ENCODE results near the gene LHFPL3. TPM values are rescaled to one million over a fixed set of nuclear protein-coding genes. Genes with fewer than 3 reads are reported as not detected.

Gene LHFPL3
- total RNA-seq, 1 experiment from 2014 or later, result not detected

- no peaks in the 10 kb centered on the region for H4K20me1 ChIP-seq (ENCODE audit: control insufficient read depth, insufficient read depth, insufficient read length)
- no peak overlapping the region for H4K5ac ChIP-seq (ENCODE audit: insufficient read length, low read depth, low read length)
- H3T11ph ChIP-seq (ENCODE audit: low read length), result no peak overlapping the region
- Mint-ChIP-seq H3K36me3 (ENCODE audit: insufficient read depth in 1 of 3, low read depth in 3 of 3) (no peaks in the 10 kb centered on the region; a peak in 1 of 7 replicates), H3K4me3 (no peak overlapping the region), H3K4me1 (peaks cover 2% of the 10 kb centered on the region in 2 experiments; a peak in 2 of 4 replicates), H3K9me3 (no peaks in the 10 kb centered on the region), H3K27ac (no peak overlapping the region), H3K27me3 (ENCODE audit: low read depth) (no peaks in the 10 kb centered on the region; the same call in 1 of the 2 replicates)
- no peaks in the 10 kb centered on the region for H3K27me3 ChIP-seq (ENCODE audit: insufficient read depth, low read length)
- no peak for TF ChIP-seq CTCF (conservative IDR thresholded peaks at IDR 0.05)
- no peak overlapping the region for H2BK20ac ChIP-seq (ENCODE audit: low read depth, low read length, poor library complexity, severe bottlenecking)
- no peaks in the 10 kb centered on the region for H3K4me1 ChIP-seq (ENCODE audit: insufficient read depth, low read length)
- no peaks in the 10 kb centered on the region for H3K23me2 ChIP-seq (ENCODE audit: insufficient read length, low read depth, low read length, poor library complexity, severe bottlenecking)
- no peak overlapping the region for H3K27ac ChIP-seq (ENCODE audit: insufficient read length, low read depth, low read length)
- H3K18ac ChIP-seq (ENCODE audit: insufficient read length, low read depth, low read length), result no peak overlapping the region
- WGBS (ENCODE audit: extremely low coverage, insufficient read length, low lambda C conversion rate), result no CpG with 5 or more reads among the region's 1 CpG
- H3K56ac ChIP-seq (ENCODE audit: insufficient read length, low read depth, low read length), result no peak overlapping the region
- H3K9me3 ChIP-seq (ENCODE audit: control insufficient read depth, low read depth, low read length), result no peaks in the 10 kb centered on the region
- no peak overlapping the region for H2BK15ac ChIP-seq (ENCODE audit: low read depth, low read length)
- no peak overlapping the region for H3K14ac ChIP-seq (ENCODE audit: insufficient read depth, low read length)
- H3K79me2 ChIP-seq (ENCODE audit: insufficient read depth, low read length), result no peaks in the 10 kb centered on the region
- H3K4ac ChIP-seq (ENCODE audit: low read depth, low read length), result no peak overlapping the region
- no peak overlapping the region for H3K9ac ChIP-seq (ENCODE audit: extremely low read depth, insufficient read length, low read length)
- H3K79me1 ChIP-seq (ENCODE audit: insufficient read depth, low read depth, low read length, poor library complexity, severe bottlenecking), result no peaks in the 10 kb centered on the region
- no peak overlapping the region for H2AK5ac ChIP-seq (ENCODE audit: insufficient read length, low read length)
- H4K91ac ChIP-seq (ENCODE audit: insufficient read length, low read depth, low read length), result no peak overlapping the region
- no peak overlapping the region for H3K23ac ChIP-seq (ENCODE audit: insufficient read length, low read depth, low read length)
- H3K4me2 ChIP-seq (ENCODE audit: insufficient read depth, insufficient read length, low read length), result no peak overlapping the region
- H2BK12ac ChIP-seq (ENCODE audit: insufficient read length, low read depth, low read length), result no peak overlapping the region
- no peak for DNase-seq
- H2BK5ac ChIP-seq (ENCODE audit: insufficient read length, low read length), result no peak overlapping the region
- H2AFZ ChIP-seq (ENCODE audit: low read length), result no peak overlapping the region
- H4K8ac ChIP-seq (replicated peaks; ENCODE audit: insufficient read length, low read depth, low read length), result no peak overlapping the region
- no peak overlapping the region for H2BK120ac ChIP-seq (ENCODE audit: low read depth, low read length, poor library complexity, severe bottlenecking)
These were observed 518.3 kb downstream of the LHFPL3 start for GRCh38 chr7:104846731-104847130.
